GM12873 (cell line): ENCODE measurements around the gene APOL1.

ENCODE experiments used
- TF ChIP-seq, protein P1 (sequence below): IDR thresholded peaks from 2 replicates; pipeline ENCODE4 v1.5.1; 2012; ENCODE audit warnings: low read depth, mild to moderate bottlenecking, moderate library complexity, low read length, control low read depth; ENCODE audit not compliant: insufficient read depth; ENCODE audit errors: missing control alignments

APOL1 gene

DNA sequence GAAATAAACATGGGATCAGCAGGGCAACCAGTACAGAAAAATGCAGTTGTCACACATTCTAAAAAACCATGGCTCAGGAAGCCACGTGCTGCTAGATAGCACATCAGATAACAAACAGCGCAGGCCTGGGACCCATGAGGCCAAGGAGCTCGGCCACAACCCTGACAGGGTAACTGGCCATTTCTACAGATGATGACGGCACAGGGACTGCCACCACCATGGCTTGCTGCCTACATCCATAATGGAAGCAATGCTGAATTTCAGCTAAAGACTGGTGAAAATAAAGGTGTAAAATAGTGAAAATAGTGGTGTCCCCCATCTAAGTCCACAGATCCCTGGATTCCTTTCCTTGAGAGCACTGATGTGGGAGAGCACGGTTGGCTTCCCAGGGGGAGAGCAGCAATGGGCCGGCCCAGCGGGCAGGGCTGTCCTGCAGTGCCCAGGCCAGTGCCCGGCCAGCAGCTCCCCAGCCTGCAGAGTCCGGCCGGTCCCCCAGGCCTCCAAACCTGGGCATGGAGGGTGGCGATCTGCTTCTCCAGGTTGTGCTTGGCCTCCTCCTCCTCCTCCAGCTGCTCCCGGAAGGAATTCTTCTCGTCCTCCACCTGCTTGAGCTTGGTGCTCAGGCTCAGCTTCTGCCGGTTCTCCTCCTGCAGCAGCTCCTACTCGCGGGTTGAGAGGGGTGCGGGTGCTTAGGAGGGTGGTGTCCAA lies 40.0 kb downstream of the APOL1 start:
- TF ChIP-seq, protein P1, sequence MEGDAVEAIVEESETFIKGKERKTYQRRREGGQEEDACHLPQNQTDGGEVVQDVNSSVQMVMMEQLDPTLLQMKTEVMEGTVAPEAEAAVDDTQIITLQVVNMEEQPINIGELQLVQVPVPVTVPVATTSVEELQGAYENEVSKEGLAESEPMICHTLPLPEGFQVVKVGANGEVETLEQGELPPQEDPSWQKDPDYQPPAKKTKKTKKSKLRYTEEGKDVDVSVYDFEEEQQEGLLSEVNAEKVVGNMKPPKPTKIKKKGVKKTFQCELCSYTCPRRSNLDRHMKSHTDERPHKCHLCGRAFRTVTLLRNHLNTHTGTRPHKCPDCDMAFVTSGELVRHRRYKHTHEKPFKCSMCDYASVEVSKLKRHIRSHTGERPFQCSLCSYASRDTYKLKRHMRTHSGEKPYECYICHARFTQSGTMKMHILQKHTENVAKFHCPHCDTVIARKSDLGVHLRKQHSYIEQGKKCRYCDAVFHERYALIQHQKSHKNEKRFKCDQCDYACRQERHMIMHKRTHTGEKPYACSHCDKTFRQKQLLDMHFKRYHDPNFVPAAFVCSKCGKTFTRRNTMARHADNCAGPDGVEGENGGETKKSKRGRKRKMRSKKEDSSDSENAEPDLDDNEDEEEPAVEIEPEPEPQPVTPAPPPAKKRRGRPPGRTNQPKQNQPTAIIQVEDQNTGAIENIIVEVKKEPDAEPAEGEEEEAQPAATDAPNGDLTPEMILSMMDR = no peak

DNA sequence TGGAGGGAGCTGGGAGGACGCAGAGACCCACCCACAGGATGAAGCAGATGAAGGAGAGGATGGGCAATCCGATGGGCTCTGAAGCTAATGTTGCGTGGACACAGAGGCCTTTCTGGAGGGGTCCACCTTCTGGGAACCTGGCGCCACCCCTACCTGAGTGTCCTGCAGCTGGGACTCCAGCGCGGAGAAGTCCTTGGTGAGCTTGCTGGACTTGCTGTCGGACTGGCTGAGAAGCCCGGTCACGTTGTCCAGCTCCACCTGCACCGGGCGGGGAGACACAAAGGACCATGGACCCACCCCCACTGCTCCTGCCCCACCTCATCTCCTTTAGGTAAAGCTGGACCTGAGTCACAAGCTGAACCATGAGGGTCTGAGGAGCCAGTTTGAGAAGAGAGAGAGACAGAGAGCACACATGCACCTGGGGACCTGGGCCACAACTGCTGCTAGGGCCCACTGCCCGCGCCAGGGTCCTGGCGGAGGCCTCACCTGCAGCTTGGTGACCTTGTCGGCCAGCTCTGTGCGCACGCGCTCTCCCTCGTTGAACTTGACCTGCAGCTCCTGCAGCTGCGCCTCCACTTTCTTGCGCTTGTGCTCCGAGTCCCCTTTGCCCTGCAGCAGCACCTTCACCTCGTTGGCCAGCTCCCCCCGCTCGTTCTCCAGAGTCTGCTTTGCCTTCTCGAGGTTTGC lies 40.8 kb downstream of the APOL1 start:
- TF ChIP-seq, protein P1 = no peak

DNA sequence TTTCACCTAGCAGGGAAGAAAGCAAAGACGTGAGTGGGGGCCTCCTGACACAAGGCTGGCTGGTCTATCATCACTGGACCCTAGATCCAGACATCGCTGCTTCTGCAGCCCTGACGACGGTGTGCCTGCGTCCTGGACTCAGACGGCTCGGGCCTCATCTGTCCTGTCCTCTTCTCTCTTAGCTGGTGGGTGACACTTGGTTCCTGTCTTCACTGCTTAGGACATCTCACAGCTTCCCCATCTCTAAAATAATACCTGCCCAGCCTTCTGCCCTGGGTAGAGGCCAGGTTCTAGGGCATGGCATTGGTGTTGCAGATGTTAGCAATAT lies 41.3 kb downstream of the APOL1 start:
- TF ChIP-seq, protein P1 = no peak

DNA sequence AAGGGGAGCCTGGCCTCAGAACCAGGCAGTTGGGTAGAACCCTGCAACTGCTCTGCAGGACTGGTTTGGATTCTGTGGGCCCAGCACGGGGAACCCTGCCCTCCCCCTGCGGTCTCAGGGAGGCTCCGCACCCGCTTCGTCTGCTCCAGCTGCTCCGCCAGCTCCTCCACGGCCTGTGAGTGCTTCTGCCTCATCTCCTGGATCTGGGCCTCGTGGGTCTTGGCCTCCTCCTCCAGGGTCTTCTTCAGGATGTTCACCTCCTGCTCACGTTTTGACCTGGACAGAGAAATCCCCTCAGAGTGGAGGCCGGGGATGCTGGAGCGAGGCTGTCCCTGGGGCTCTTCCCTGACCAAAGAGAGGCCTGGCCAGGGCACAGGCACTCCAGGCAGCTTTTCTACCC lies 41.9 kb downstream of the APOL1 start:
- TF ChIP-seq, protein P1 = no peak

DNA sequence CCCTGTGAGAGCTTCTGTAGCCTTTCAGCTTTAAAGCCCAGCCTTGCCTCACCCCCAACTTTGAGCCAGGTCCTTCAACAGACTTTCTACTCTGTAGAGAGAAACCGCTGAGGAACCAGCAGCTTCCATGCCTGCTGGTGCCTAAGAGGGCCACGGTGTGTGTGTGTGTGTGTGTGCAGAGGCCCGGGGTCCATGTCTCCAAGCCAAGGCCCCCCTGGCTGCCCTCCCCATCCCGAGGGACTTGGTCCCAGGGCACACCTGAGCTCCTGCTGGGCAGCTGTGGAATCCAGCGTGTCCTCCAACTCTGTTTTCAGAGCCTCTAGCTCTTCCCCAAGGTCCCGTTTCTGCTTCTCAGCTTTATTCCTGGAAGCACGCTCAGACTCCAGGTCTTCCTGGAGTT lies 42.3 kb downstream of the APOL1 start:
- TF ChIP-seq, protein P1 = no peak

DNA sequence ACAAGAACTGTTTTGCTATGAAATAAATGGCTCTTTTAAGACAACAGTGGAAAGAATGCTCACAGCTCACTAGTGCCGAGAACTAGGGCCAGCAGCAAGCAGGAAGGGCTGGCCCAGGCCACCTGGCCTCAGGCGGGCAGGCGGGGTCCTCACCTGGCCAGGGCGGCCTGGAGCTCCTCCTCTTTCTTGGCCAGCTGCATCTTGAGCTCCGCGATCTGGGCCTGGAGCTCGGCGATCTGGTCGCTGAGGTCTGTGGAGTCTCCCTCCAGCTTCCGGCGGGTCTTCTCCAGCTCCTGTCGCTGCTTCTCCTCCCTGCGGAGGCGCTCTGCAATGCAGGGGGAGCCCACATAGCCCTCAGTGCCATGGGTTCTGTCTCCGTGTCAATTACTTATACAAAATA lies 43.8 kb downstream of the APOL1 start:
- TF ChIP-seq, protein P1 = no peak

DNA sequence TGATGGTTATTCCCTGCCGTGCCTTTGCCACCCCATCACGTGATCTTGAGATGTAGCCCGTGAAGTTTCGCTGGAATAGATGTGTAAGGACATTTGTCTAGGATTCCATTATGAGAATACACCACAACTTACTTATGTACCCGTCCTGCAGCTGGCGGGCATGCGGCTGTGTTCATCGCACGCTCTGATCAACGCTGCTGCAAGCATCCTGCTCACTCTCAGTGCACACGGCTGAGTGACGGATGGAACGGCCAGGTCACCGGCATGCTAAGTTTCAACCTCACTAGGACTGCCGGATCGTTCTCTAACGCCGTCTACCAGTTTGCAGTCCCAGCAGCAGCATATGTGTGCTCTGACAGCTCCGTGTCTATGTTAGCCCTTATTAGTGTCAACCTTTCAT lies 44.6 kb downstream of the APOL1 start:
- TF ChIP-seq, protein P1 = no peak
